ENCODE results near the gene CPAMD8. TPM values are rescaled to one million over a fixed set of nuclear protein-coding genes. Genes with fewer than 3 reads are reported as not detected.

Gene CPAMD8
- total RNA-seq, 1 donor from 2014 or later, result 4.9 TPM

- no peak for TF ChIP-seq CTCF (IDR thresholded peaks at IDR 0.05)
- Mint-ChIP-seq H3K27ac (ENCODE audit: unreplicated experiment) (no peak overlapping the region), H3K36me3 (ENCODE audit: low read depth) (peaks cover 52% of the 10 kb centered on the region), H3K4me3 (ENCODE audit: unreplicated experiment) (no peak overlapping the region), H3K4me1 (ENCODE audit: low read depth) (peaks cover 11% of the 10 kb centered on the region), H3K27me3 (ENCODE audit: low read depth) (no peaks in the 10 kb centered on the region), H3K9me3 (ENCODE audit: low read depth) (no peaks in the 10 kb centered on the region)
- no peak for DNase-seq (ENCODE audit: low spot score)
Measured at GRCh38 chr19:16850133-16850532, 176.5 kb downstream of the CPAMD8 start.

- TF ChIP-seq CTCF (IDR thresholded peaks at IDR 0.05), result no peak
- H3K9me3 Mint-ChIP-seq (ENCODE audit: low read depth), result no peaks in the 10 kb centered on the region
- no peak overlapping the region for H3K4me3 Mint-ChIP-seq (ENCODE audit: unreplicated experiment)
- H3K27me3 Mint-ChIP-seq (ENCODE audit: low read depth), result no peaks in the 10 kb centered on the region
- peaks cover 11% of the 10 kb centered on the region for H3K4me1 Mint-ChIP-seq (ENCODE audit: low read depth)
- no peak overlapping the region for H3K27ac Mint-ChIP-seq (ENCODE audit: unreplicated experiment)
- peaks cover 47% of the 10 kb centered on the region for H3K36me3 Mint-ChIP-seq (ENCODE audit: low read depth)
- DNase-seq (ENCODE audit: low spot score), result no peak
Measured at GRCh38 chr19:16849168-16849567, 177.4 kb downstream of the CPAMD8 start.

- no peak for DNase-seq (ENCODE audit: low spot score)
- H3K27ac Mint-ChIP-seq (ENCODE audit: unreplicated experiment), result no peak overlapping the region
- no peak for TF ChIP-seq CTCF (IDR thresholded peaks at IDR 0.05)
- H3K4me3 Mint-ChIP-seq (ENCODE audit: unreplicated experiment), result no peak overlapping the region
- peaks cover 11% of the 10 kb centered on the region for H3K4me1 Mint-ChIP-seq (ENCODE audit: low read depth)
- no peaks in the 10 kb centered on the region for H3K9me3 Mint-ChIP-seq (ENCODE audit: low read depth)
- H3K36me3 Mint-ChIP-seq (ENCODE audit: low read depth), result peaks cover 44% of the 10 kb centered on the region
- H3K27me3 Mint-ChIP-seq (ENCODE audit: low read depth), result no peaks in the 10 kb centered on the region
Measured at GRCh38 chr19:16847430-16847829, 179.2 kb downstream of the CPAMD8 start.

- DNase-seq (ENCODE audit: low spot score), result peak; percentile 85
- Mint-ChIP-seq H3K36me3 (ENCODE audit: low read depth) (peaks cover 42% of the 10 kb centered on the region), H3K4me1 (ENCODE audit: low read depth) (peaks cover 11% of the 10 kb centered on the region), H3K27me3 (ENCODE audit: low read depth) (no peaks in the 10 kb centered on the region), H3K4me3 (ENCODE audit: unreplicated experiment) (no peak overlapping the region), H3K9me3 (ENCODE audit: low read depth) (no peaks in the 10 kb centered on the region), H3K27ac (ENCODE audit: unreplicated experiment) (no peak overlapping the region)
- TF ChIP-seq CTCF (IDR thresholded peaks at IDR 0.05), result no peak
Measured at GRCh38 chr19:16846901-16847300, 179.7 kb downstream of the CPAMD8 start.

Other genes with a start within 250 kb of the CPAMD8 start
- 59.2 to 62.2 TPM (median 59.7 TPM) in 3 replicates for gene SIN3B, start 197.4 kb downstream of the CPAMD8 start, total RNA-seq
- 0.05 to 0.10 TPM in 2 of 3 replicates, not detected in the other for gene F2RL3, start 137.8 kb downstream of the CPAMD8 start, total RNA-seq
- 7.8 to 9.5 TPM (median 8.2 TPM) in 3 replicates for gene HAUS8, start 48.6 kb upstream of the CPAMD8 start, total RNA-seq
- 90.8 to 98.1 TPM (median 94.6 TPM) in 3 replicates for gene MYO9B, start 49.0 kb upstream of the CPAMD8 start, total RNA-seq
- gene USE1, start 188.5 kb upstream of the CPAMD8 start, total RNA-seq, result 27.3 to 31.7 TPM (median 29.9 TPM) in 3 replicates
- 21.1 to 23.8 TPM (median 22.3 TPM) in 3 replicates for gene OCEL1, start 199.4 kb upstream of the CPAMD8 start, total RNA-seq
- 31.9 to 45.0 TPM (median 43.7 TPM) in 3 replicates for gene NR2F6, start 219.1 kb upstream of the CPAMD8 start, total RNA-seq
- not detected in 3 replicates for gene USHBP1, start 237.9 kb upstream of the CPAMD8 start, total RNA-seq
- 83.3 to 100 TPM (median 91.2 TPM) in 3 replicates for gene BABAM1, start 240.6 kb upstream of the CPAMD8 start, total RNA-seq

All from chondrocyte (in vitro differentiated cells).